GM18517 (cell line): ENCODE data around the gene CTBP2.

Experiments used
- ATAC-seq: cut with Tn5 transposase; IDR thresholded peaks from one replicate; pipeline ENCODE4 v1.9.1; 2021; ENCODE audit warnings: mild to moderate bottlenecking, moderate library complexity; ENCODE audit not compliant: unreplicated experiment

Gene CTBP2

DNA sequence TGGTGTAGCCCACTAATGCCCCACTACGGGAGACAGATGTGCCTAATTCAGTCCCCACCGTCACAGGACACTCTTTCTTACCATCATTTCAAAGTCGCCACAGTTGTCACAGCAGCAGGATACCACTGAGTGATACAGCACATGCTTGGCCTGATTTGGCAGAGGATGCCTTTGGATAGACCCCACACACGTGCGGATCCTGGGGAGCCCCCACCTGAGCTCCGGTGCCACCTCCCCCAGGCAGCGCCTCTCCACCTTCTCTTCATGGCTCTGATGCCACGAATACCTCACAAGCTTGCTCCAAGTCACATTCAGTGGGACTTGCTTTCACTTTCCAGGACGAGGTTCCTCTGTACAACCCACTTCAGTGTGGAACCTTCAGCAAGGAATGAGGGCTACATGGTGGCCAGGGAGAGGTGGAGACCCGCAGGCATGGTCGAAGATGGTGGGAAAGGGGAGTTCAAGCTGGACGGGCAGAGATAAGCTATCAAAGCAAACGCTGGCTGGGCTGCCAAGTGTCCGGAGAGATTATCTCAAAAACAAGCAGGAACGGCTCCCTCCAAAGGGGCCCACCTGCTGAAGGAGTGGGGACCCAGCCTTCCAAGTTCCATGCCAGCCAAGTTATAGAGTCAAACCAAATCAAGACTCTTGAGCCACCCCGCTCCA, 111.0 kb downstream of the CTBP2 start:
- no peak for ATAC-seq

DNA sequence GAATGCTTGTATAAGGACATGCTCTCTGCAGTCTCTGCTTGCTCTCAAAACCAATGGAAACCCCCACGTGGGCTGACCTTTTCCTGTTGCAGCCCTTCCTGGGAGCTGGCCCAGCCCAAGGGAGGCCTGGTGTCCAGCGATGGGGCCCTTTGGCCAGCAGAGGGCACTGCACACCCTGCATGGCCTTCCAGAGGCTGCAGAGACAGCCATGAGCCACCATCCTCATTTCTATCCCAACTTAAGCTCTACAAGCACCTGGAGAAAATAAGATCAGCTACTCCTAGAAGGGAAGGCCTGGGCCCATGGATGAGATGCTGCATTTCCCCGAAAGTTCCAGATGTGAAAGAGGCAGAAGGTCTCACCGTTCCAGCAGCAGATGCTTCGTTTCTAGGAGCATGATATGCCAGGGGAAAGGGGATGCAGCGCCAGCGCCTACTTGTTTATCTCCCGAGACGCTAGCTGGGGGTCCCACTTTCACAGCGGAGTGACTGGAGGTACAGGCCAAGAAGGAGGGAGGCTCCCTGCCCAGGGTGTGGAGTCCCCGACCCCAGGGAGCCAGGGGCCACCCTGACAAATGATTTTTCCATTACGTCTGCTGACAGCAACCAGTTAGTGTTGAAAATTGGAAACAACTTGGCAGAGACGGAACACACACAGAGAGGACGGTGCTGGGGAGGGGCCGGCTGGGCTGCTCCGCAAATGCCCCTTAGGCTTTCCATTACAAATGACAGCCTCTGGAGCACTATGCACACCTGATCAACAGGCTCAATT, 112.1 kb downstream of the CTBP2 start:
- ATAC-seq: peak; percentile 63

DNA sequence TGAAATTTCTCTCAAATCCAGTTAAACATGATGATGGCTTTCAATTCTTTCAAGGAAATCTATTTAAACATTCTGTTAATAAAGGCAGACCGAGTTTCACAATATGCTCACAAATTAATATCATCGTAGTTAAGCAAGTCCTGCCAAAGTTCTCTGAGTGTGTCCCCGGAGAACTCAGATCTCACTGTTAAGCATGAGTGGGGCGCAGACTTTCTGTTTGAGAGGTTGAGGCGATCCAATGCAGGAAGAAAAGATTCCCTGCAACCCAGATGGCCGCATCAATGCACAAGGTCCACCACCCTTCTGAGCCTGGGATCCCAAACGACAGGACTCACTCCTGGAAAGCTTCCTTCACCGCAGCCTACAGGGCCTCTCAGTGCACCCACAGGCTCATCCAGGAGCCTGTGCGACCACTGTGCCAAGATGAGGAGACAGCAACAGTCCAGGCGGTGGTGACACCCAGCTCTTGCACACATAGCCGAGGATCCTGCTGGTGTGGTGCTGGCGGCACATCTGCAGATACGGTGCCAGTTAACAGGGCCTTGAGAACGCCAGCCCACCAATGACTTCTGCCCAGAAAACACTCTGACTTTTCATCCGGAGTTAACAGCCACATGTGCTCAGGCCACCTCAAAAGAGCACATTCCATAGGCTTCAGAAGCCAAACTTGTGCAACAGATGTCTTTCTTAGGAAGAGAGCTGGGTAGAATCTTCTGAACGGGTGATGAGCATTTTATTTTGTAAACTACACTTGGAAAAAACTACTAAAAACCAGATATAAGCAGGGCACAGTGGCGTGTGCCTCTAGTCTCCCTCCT, 116.3 kb downstream of the CTBP2 start:
- no peak for ATAC-seq

DNA sequence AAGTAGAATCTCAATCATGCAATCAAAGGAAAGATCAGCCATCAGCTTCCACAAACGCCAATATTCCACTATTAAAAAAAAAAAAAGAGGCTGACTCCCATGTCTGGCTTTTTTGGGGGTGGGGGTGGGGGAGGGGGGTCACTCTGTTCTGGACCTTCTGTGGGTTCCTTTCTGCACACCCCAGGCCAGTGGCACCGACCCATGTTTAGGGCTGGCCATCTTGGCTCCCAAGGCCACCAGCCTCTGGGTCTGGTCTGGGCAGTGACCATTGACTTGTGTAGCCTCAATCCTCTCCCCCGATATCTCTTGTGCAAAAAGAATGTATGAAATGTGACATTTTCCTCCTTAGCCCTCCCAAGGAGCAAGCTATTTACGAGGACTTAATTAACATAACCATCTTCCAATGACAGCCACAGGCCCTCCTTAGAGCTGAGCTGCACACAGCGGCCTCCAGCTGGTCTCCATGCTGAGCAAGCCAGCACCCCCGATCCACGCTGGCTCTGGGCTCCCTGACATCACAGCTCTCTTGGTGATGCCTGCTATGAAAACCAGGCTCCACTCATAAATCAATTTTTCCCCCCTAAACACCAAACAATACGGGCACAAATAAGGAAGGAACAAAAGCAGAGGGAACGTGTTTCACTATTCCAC, 118.4 kb downstream of the CTBP2 start:
- ATAC-seq: no peak

DNA sequence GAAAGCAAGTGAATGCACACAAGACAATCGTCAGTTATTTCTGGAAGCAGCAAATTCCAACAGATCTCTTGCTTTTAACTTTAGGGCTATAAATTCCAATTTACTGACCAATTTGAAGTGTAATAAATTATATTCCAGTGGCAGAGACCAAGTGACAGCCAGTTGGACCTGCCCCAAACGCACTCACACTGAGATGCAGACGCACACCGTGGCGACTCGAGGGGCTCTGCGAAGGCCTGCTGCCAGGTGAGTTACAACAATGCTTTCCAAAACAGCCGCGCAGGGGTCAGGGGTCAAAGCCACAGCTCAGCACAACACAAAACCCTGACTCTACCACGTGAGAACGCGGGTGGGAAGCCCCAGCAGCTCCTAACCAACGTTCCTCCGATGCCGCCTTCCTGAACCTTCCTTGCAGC, 121.0 kb downstream of the CTBP2 start:
- no peak for ATAC-seq

DNA sequence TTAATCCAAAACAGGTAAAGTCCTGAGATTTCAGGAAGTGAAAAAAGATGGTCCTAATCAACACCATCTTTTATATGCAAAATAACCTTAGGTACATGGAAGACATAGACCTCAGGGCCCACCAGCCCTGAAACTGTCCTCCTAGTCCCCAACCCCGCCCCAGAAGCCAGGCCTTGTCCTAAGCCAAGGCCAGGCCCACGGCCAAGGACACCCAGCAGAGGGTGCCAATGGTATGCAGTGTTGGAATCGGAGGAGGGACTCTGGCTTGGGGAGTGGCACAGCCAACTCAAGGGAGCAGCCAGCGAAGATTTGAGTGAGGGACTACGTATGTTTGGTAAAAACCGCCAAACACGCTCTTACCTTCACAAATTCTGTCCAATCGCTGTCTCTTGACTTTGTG, 121.7 kb downstream of the CTBP2 start:
- no peak for ATAC-seq

DNA sequence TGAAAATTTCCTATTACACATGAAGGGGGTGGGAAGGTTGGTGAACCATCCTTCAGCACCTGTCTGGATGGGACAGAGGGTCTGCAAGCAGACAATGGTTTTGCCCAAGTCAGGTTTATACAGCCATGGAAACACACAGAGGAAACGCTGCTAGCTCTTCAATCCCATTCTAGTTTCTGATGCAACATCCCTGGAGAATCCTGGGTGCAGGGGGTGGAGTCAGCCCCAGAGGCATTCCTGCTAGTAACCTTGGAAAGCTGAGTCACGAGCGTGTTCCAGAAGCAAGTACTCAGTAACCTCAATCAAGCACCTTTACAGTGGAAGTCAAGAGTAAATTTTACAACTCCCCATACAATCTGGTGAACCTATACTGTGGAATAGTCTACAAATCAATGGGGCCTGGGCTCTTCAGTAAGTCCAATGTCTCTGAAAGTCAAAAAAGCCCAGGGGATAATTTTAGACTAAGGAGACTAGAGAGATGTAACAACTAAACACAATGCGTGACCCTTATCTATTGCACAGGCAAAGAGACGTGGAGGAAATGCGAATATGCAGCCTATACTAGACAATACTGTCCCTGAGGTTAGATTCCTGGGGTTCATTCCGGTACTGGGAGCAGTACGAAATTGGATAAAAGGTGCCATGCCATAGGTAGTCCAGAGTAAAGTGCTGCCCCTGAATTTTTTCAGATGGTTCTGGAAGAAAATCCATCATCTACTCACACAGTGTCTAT, 123.1 kb downstream of the CTBP2 start:
- no peak for ATAC-seq

DNA sequence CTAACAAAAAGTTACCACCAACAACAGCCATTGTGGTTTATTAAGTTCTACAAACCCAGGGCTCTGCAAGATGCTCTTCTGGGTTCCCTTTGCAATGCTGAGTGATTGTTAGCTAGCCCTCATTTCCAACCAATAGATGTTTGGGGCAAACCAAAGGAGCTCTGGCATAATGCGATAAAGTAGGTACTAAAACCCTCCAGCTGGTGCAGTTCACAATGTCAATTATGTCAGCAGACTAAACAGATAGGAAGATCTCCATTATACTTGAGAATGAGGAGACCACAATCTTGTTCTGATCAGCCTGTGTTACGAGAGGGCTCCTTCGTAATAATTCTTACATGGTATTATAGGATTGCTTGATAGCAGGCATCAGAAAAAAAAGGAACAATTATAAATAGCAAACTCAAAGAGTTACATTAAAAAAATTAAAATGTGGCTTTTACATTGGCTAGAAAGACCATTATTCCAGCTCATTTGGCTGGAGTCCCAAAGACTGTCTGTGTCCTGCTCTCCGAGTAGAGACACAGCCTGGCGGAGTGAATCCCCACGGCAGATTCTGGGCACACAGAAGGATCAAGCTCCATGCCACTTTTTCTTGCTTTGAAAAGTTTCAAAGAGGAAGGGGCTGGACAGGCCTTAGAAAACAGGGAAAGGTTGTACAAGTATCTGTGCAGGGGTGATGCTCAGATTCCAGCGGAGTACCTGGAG, 124.6 kb downstream of the CTBP2 start:
- ATAC-seq: no peak

DNA sequence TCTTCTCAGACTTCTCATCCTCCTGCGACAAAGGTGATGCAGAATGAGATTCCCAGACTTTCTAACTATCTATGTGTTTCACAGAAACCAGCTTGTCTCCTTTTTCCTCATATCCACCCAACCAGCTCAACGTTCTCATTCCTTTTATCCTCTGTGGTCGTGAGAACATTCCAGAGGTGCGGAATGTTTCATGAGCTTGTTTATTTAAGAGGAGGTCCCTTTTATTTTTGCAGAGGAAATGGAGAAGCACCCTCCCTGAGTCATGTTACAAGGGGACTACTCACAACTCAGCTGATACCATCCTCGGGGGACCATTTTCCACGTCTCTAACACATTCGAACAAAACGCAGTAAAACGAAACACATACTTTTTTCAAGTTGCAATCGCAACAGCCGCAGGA, 125.2 kb downstream of the CTBP2 start:
- no peak for ATAC-seq

DNA sequence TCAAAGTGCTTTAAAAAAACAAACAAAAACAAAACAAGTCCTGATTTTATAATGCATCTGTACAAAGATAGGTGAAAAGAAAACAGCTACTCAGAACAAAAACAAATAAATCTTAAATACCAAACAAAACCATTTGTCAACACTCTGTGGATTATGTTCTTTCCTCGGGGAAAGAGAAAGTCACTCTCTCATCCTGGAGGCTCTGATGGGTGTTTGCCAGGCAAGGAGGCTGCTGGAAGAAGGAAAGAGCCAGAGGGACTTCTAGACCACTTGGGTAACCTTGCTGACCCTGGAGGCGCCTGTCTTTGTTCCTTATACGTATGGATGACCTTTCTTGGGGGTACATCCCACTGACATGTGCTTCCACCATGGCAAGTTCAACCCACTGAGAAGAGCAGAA, 125.7 kb downstream of the CTBP2 start:
- ATAC-seq: no peak

DNA sequence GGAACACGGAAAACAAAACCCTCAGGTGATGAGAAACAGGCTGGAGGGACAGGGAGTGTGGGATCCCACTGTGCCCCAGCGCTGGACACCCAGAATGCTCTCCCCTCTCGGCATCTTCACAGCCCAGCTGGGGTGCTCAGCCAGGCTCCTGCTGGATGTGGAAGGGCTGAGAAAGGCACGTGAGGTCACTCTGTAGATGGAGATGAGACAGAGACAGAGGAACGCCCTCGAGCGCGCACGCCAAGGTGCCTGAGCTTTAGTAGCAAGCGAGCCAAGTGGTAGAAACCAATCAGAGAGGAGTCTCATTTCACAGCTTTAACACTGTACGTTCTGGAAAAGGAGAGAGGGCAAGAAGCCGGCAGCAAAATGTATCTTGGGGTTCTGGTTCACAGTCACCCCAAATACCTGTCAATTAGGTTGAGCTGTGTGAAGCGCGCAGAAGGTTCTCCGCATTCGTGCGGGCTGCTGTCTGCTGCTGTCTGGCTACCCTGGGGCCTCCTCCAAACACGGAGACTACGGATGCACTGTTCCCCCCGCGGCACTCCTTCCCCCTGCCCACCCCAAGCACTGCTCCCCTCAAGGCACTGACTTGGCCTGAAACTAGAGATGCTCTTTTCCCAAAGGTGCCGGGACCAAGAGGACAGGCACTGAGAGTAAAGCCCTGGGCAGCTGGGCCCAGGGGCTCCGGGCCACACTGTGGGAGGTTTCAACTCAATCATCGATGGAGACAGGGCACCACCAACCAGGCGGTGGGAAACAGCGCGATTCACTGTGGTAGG, 127.0 kb downstream of the CTBP2 start:
- no peak for ATAC-seq

DNA sequence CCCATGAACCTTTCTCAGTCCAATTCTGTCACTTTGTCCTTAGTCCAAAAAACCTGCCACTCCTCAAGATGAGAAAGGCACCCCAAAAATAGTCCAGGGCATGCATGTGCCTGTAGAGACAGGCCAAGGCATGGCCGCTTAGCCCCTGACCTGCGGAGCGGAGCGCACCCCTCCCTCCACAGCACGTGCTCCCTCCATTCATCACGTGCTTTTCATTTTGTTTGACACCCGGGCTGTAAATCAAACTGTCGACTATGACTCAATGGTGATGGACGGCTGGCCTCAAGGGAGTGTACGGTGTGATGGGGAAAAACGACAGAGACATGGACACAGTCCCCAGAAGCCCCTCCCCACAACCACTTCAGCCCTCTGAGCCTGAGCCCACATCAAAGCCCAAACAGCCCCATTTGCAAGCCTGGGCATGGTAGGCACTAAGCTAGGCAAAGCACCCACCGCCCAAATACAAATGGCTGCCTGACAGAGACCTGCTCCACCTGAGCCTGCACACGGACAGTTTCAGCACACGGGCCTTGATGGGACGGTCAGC, 127.8 kb downstream of the CTBP2 start:
- ATAC-seq: no peak

DNA sequence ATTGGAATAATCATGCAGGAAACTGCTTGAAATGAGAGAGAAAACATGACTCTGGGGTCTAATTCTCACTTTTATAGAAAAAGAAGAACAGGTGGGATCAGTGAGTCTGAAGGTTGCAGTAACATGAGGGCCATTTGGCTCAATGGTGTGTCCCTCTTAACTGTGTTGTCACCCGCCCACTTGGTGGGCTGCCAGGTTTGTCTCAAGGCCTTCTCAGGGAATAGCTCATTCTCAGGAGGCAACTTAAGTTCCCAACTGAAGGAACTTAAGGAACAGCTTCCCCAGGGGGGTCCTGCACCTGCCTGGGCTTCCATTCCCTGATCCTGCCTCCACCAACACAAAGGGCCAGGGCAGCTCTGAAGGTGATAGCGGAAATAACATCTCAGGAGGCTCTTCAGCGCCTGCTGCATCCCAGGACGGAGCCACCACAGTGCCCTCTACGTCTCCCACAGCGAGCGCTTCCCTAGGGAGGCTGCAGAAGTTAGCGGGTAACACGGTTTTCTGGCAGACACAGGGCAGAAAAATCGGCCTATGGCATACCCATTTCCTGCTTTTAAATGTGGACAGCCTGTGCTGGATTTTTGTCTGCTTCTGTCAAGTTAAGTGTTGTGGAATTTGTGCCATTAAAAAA, 129.7 kb downstream of the CTBP2 start:
- ATAC-seq: no peak

DNA sequence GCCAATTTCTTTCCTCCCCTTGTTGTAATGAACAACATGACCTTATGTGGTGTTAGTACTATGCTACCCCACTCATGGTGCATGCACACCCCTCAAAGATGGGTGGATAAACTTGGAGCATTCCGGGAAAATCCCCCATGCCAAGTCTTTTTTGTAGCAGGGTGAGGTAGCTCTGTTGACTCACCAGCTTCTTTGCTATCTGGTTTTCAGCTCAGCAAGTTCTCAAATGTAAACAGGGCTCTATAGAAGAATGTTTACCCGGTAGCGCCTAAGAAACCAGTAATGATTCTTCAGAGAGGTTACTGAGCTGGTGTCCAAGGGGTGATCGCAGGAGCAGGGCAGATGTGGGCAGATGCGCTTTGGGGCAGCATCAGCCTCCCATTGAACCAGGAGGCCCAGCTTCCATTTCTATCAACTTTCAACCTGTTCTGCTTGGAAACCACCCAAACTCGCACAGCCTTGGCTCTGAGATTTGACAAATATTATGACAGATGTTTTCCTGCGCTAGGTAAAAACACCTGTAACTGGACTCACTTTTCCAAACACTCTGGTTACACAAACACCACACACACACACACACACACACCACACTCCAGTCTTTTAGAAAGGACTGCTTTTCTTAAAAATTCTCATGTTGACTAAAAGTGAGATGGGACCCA, 130.7 kb downstream of the CTBP2 start:
- ATAC-seq: no peak

DNA sequence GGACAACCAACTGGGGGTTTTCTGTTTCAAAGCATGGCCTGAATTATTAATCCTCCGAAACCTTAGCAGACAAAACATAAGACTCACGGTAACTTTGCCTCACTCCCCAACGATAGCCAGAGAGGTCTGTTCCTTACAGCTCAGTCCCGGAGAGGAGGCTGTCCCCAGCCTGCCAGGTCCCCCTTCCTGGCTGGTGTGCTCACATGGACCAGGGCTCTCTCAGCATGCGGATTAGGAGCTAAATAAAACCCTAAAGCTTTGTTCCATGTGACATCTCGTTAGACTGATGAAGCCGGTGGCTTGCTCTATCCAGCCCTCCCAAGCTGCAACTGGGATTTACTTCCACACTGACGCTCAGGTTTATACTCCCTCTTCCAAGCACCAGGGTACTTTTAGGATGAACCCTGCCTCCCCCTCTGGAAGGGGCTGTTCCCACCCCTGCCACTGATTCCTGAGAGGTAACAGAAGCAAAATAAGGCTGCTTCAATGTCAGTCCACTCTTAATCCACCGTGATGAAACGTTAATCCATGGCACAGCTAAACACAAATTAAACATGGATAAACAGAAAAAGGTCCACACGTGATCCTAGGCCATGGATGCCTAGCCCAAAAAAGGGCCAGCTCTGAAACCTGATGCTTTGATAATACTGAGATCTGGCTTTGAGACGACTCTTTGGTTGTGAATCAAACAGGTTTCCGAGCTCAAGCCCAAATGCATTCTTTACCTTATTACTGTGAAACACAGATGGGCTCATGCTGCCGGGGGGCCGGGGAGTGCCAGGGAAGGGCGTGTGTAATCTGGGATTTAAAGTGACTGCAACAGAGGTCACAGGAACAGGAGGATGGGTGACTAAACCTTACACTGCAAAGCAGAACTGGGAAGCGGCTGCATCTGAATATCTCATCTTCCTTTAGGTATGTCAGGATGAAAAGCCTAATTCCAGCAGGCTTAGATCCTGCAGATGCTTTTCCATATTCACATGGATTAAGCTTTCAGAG, 132.2 kb downstream of the CTBP2 start:
- ATAC-seq: no peak

DNA sequence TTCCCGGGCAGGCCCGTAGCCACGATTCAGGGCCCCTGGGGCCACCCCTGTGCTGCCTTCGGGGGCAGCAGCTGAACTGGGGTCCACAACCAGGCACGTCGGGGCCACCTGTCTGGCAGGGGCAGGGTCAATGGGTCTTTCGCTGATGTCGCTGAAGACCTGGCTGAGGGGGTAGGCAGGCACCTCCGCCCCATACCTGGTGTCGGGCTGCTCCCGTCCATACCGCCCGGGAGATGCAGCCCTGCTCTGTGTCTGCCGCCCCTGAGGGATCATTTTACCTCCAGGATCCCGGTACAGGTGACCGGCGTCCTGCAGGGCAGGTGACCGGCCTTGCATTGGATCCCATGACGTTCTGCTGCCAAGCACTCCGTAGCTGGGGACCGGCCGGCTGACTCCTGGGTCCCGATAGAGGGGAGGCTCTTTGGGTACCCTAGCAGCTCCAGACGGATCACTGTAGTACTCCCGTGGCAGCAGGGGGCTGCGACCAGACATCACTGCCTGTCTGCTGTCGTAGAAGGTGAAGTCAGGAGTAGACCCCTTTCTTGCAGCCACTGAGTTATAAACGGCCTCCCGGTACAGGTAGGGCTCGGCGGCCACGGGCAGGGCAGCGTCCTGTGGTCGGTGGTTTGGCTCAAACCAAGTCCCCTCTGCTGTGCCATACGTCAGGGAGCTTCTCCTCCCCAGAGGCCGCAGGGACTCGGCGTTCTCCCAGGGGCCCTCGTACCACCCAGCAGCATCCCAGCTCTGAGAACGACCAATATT, 133.2 kb downstream of the CTBP2 start:
- ATAC-seq: no peak
